Activated CD8-positive, alpha-beta memory T cell treated with anti-CD3 and anti-CD28 coated beads, Interleukin-2, amount 10 ng/mL, durations not matched to agents 7 days and 5 days (primary cell): ENCODE measurements around the gene THAP6. TPM values are rescaled to one million over a fixed set of nuclear protein-coding genes. Genes with fewer than 3 reads are reported as not detected.
A peak's percentile ranks its signal among the peaks of the same experiment; 100 is the strongest.
"Not testable (repeated sequence)": the region's sequence is repeated elsewhere in the genome, so short reads cannot be mapped to it uniquely, and the experiment has no call there.

Experiments
- ATAC-seq: fragments of 150-1000 bp; cut with Tn5 transposase; one replicate; pipeline ENCODE4 v1.10.0; 2021; ENCODE audit warnings: moderate library complexity
- CTCF ChIA-PET: fragments of 350-600 bp; sonication (Branson Sonifier 250); formaldehyde crosslinking; loops from one replicate; lab custom pipeline; 2021; ENCODE audit warnings: antibody characterized with exemption; lab: Charles Lee
- DNase-seq: peaks from one replicate; pipeline ENCODE4 v3.0.0-alpha.2; 2020
- H3K27ac Mint-ChIP-seq: one replicate; pipeline ENCODE4 v1.8.0; 2021; ENCODE audit warnings: mild to moderate bottlenecking, mixed read lengths
- H3K27me3 Mint-ChIP-seq: one replicate; pipeline ENCODE4 v1.8.0; 2021; ENCODE audit warnings: mixed read lengths
- H3K36me3 Mint-ChIP-seq: one replicate; pipeline ENCODE4 v1.8.0; 2021; ENCODE audit warnings: mild to moderate bottlenecking, mixed read lengths
- H3K4me1 Mint-ChIP-seq: one replicate; pipeline ENCODE4 v1.8.0; 2021; ENCODE audit warnings: mixed read lengths
- H3K4me3 Mint-ChIP-seq: one replicate; pipeline ENCODE4 v1.8.0; 2021; ENCODE audit warnings: mild to moderate bottlenecking, moderate library complexity, mixed read lengths
- H3K9me3 Mint-ChIP-seq: one replicate; pipeline ENCODE4 v1.8.0; 2022; ENCODE audit warnings: low read depth, mixed read lengths
- total RNA-seq, 2 experiments: library from RNA; stranded (reverse); gene quantifications; one replicate each; pipeline ENCODE4 v1.2.3, GENCODE V29; 2021

Gene THAP6
- total RNA-seq, 2 experiments from 2014 or later: 16.9 to 20.4 TPM

GRCh38 chr4:75509592-75509991 lies 4.7 kb upstream of the THAP6 start:
- DNase-seq, ATAC-seq, H3K27ac Mint-ChIP-seq, H3K9me3 Mint-ChIP-seq, H3K4me3 Mint-ChIP-seq, CTCF ChIA-PET, H3K27me3 Mint-ChIP-seq: not testable (repeated sequence)
- Mint-ChIP-seq H3K4me1 (peaks cover 26% of the 10 kb centered on the region), H3K36me3 (peaks cover 44% of the 10 kb centered on the region)

DNA sequence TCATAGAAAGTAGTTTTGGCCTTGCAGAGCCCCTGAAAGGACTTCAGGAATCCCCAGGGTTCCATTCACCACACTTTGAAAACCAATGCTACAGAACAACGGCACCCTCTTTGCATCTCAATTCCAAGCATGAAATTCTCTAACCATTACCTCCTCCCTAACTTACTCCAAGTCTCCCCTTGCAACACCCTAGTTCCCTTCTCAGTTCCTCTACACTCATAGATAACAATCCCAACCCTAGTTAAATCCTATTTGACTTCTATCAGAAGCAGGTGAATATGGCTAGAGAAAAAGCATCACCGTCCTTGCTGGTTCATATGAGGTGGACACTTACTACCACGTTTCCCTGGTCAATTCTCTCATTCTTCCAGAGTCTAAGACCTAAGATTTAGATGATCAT lies 2.4 kb upstream of the THAP6 start:
- Mint-ChIP-seq H3K9me3 (no peaks in the 10 kb centered on the region), H3K27me3 (no peaks in the 10 kb centered on the region), H3K4me1 (peaks cover 39% of the 10 kb centered on the region), H3K4me3 (no peak overlapping the region), H3K36me3 (peaks cover 32% of the 10 kb centered on the region), H3K27ac (no peak overlapping the region)
- ATAC-seq (no peak), DNase-seq (no peak)
- CTCF ChIA-PET: interaction anchor here (1.6 kb wide), 1 partner anchor 118 kb away, joined by 5 read pairs; the partner anchor contains the start of gene CDKL2

GRCh38 chr4:75512386-75513211 lies 1.7 kb upstream of the THAP6 start:
- Mint-ChIP-seq H3K4me3 (no peak overlapping the region), H3K36me3 (peaks cover 31% of the 10 kb centered on the region), H3K27ac (no peak overlapping the region), H3K9me3 (no peaks in the 10 kb centered on the region), H3K4me1 (peaks cover 38% of the 10 kb centered on the region), H3K27me3 (no peaks in the 10 kb centered on the region)
- DNase-seq (peak; percentile 48), ATAC-seq (no peak)
- CTCF ChIA-PET: interaction anchor here (0.6 to 1.6 kb wide), 6 partner anchors 21 to 531 kb away, joined by 3 to 5 read pairs (median 4); partner anchors contain the start of genes CDKL2, ODAPH and USO1

- H3K4me3 Mint-ChIP-seq: no peak overlapping the region
- CTCF ChIA-PET: interaction anchor here (0.6 to 1.6 kb wide), 6 partner anchors 14 to 532 kb away, joined by 3 to 4 read pairs (median 4); partner anchors contain the start of genes ODAPH and USO1
- no peaks in the 10 kb centered on the region for H3K9me3 Mint-ChIP-seq
- DNase-seq: peak; percentile 43
- H3K4me1 Mint-ChIP-seq: peaks cover 44% of the 10 kb centered on the region
- no peak for ATAC-seq
- H3K27me3 Mint-ChIP-seq: no peaks in the 10 kb centered on the region
- no peak overlapping the region for H3K27ac Mint-ChIP-seq
- peaks cover 35% of the 10 kb centered on the region for H3K36me3 Mint-ChIP-seq
Observed at GRCh38 chr4:75513526-75514130, 645 bp upstream of the THAP6 start.

DNA sequence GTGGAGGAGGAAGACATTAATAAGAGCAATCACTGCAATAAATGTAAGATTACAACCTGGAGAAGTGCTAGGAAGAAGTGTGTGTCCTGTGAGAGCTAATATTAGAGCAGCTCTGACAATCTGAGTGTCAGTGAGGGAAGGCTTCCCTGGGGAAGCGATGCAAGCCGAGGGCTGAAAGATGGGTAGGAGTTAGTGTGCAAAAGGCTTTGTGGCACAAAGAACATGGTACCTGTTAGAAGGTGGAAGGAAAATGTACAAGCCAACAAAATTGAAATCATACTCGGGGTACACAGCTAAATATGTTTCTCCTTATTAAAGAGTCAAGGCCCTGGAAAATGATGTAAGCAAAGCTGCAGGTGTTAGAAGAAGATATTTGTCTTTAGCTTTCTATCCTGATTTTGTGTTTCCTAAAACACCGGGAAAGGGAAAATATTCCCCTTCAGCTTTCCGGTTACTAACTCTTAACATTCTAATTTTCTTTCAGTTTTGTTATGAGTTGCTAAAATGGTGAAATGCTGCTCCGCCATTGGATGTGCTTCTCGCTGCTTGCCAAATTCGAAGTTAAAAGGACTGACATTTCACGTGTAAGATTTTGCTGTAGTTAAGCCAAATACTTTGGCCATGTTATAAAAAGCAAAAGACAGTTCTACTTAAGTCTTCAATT lies 808 bp downstream of the THAP6 start:
- peak; percentile 60 for DNase-seq
- H3K36me3 Mint-ChIP-seq: peaks cover 34% of the 10 kb centered on the region

GRCh38 chr4:75516144-75516543 lies 1.9 kb downstream of the THAP6 start:
- CTCF ChIA-PET: no interaction called here
- Mint-ChIP-seq H3K27me3 (no peaks in the 10 kb centered on the region), H3K4me1 (peaks cover 30% of the 10 kb centered on the region), H3K4me3 (no peak overlapping the region), H3K36me3 (peaks cover 35% of the 10 kb centered on the region), H3K9me3 (no peaks in the 10 kb centered on the region), H3K27ac (no peak overlapping the region)
- no peak for ATAC-seq
- DNase-seq: no peak

More for the DNA sequence above, 808 bp downstream of the THAP6 start:
- Mint-ChIP-seq H3K4me3 (no peak overlapping the region), H3K27me3 (no peaks in the 10 kb centered on the region), H3K9me3 (no peaks in the 10 kb centered on the region), H3K4me1 (peaks cover 37% of the 10 kb centered on the region), H3K27ac (no peak overlapping the region)
- no peak for ATAC-seq
- CTCF ChIA-PET: interaction anchor here (0.7 to 1.2 kb wide), 4 partner anchors 11 to 209 kb away, joined by 3 to 5 read pairs (median 4); partner anchors contain the start of gene USO1

DNA sequence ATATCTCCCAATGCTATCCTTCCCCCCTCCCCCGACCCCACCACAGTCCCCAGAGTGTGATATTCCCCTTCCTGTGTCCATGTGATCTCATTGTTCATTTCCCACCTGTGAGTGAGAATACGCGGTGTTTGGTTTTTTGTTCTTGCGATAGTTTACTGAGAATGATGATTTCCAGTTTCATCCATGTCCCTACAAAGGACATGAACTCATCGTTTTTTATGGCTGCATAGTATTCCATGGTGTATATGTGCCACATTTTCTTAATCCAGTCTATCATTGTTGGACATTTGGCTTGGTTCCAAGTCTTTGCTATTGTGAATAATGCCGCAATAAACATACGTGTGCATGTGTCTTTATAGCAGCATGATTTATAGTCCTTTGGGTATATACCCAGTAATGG lies 5.2 kb downstream of the THAP6 start:
- DNase-seq, CTCF ChIA-PET, H3K27ac Mint-ChIP-seq, ATAC-seq, H3K4me3 Mint-ChIP-seq, H3K27me3 Mint-ChIP-seq, H3K9me3 Mint-ChIP-seq: not testable (repeated sequence)
- Mint-ChIP-seq H3K36me3 (peaks cover 53% of the 10 kb centered on the region), H3K4me1 (peaks cover 31% of the 10 kb centered on the region)

DNA sequence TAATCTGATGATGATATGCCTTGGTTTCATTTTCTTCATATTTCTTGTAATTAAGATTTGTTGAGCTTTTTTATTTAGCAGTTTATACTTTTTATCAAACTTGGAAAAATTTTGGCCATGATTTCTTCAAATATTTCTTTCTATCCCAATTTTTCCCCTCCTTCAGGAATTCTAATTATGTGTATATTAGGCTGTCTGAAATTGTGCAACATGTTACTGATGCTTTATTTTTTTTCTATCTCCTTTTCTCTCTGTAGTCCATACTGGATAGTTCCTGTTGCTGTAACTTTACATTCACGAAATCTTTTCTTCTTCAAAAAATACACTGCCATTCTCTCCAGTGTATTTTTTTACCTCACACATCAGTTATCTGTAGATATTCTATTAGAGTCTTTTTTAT lies 10.8 kb downstream of the THAP6 start:
- H3K9me3 Mint-ChIP-seq: no peaks in the 10 kb centered on the region
- DNase-seq (no peak), ATAC-seq (no peak)
- H3K27ac Mint-ChIP-seq: no peak overlapping the region
- peaks cover 6% of the 10 kb centered on the region for H3K4me1 Mint-ChIP-seq
- H3K27me3 Mint-ChIP-seq: no peaks in the 10 kb centered on the region
- no peak overlapping the region for H3K4me3 Mint-ChIP-seq
- CTCF ChIA-PET: no interaction called here
- H3K36me3 Mint-ChIP-seq: peaks cover 59% of the 10 kb centered on the region

DNA sequence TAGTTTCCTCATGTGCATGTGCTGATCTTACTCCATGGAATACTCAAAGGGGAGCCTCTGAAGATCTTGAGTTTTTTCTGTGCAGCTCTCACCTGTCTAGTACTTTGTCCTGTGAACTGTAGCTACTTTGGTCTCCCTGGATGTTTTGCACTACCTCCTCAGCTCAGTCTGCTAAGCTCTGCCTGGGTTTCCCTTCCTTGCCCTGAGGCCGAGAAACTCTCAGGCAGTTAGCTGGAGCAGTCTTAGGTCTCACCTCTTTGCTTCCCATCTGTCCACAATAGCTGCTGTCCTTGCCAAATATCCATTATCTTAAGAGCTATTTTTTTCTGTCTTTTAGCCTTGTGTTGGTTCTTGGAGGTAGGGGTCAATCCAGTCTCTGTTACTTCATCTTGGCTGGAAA lies 11.6 kb downstream of the THAP6 start:
- Mint-ChIP-seq H3K4me3 (no peak overlapping the region), H3K27me3 (no peaks in the 10 kb centered on the region), H3K9me3 (no peaks in the 10 kb centered on the region), H3K27ac (no peak overlapping the region), H3K4me1 (peaks cover 4% of the 10 kb centered on the region), H3K36me3 (peaks cover 60% of the 10 kb centered on the region)
- DNase-seq (no peak), ATAC-seq (no peak)
- CTCF ChIA-PET: interaction anchor here (0.9 to 1.2 kb wide), 3 partner anchors 11 to 322 kb away, joined by 3 to 5 read pairs (median 4); no protein-coding TSS in a partner anchor

DNA sequence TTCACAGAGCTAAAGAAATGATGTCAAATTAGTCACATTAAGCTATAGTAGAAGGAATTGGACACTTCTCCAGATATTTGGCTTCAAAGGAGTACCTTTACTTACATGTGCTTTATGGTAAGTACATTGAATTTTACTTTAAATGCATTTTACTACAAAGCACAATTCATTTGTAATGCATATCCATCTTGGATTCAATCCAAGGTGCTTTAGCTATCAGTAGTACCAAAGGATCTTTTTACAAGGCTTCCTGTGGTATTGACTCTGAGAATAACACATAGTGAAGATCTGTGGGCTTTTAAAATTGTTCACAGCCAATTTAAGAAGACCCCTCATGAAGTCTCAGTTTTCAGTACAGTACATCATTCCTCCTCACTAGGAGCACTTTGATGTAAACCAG lies 13.2 kb downstream of the THAP6 start:
- CTCF ChIA-PET: no interaction called here
- Mint-ChIP-seq H3K4me1 (peaks cover 4% of the 10 kb centered on the region), H3K36me3 (peaks cover 68% of the 10 kb centered on the region), H3K9me3 (peaks cover 4% of the 10 kb centered on the region), H3K4me3 (no peak overlapping the region), H3K27ac (no peak overlapping the region), H3K27me3 (no peaks in the 10 kb centered on the region)
- DNase-seq: no peak
- no peak for ATAC-seq

- Mint-ChIP-seq H3K4me1 (no peaks in the 10 kb centered on the region), H3K27me3 (no peaks in the 10 kb centered on the region), H3K36me3 (peaks cover 63% of the 10 kb centered on the region), H3K4me3 (no peak overlapping the region), H3K9me3 (peaks cover 11% of the 10 kb centered on the region), H3K27ac (no peak overlapping the region)
- DNase-seq: no peak
- CTCF ChIA-PET: interaction anchor here (1.3 kb wide), 1 partner anchor 15 kb away, joined by 3 read pairs; no protein-coding TSS in a partner anchor
- no peak for ATAC-seq
Observed at GRCh38 chr4:75530556-75531322, 16.5 kb downstream of the THAP6 start.

DNA sequence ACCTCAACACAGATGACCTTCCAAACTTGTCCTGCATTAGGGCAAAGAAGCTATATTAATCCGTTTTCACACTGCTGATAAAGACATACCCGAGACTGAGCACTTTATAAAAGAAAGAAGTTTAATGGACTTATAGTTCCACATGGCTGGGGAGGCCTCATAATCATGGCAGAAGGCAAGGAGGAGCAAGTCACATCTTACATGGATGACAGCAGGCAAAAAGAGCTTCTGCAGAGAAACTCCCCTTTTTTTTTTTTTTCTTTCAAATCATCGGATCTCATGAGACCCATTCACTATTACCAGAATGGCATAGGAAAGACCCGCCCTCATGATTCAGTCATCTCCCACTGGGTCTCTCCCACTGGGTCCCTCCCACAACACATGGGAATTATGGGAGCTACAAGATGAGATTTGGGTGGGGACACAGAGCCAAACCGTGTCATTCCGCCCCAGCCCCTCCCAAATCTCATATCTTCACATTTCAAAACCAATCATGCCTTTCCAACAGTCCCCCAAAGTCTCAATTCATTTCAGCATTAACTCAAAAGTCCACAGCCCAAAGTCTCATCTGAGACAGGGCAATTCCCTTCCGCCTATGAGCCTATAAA lies 17.4 kb downstream of the THAP6 start:
- H3K27me3 Mint-ChIP-seq, H3K27ac Mint-ChIP-seq, H3K4me3 Mint-ChIP-seq, H3K4me1 Mint-ChIP-seq, DNase-seq, ATAC-seq: not testable (repeated sequence)
- Mint-ChIP-seq H3K36me3 (peaks cover 59% of the 10 kb centered on the region), H3K9me3 (peaks cover 11% of the 10 kb centered on the region)
- CTCF ChIA-PET: interaction anchor here (1.3 kb wide), 1 partner anchor 14 kb away, joined by 3 read pairs; no protein-coding TSS in a partner anchor
